GM12873 (cell line): ENCODE measurements around the gene CAPSL.

Experiments
- CTCF ChIP-seq: IDR thresholded peaks from 2 replicates; pipeline ENCODE4 v1.5.1; 2012; ENCODE audit warnings: low read depth, mild to moderate bottlenecking, moderate library complexity, low read length, control low read depth; ENCODE audit not compliant: insufficient read depth; ENCODE audit errors: missing control alignments

Gene CAPSL

GRCh38 chr5:35960328-35960727, 21.9 kb upstream of the CAPSL start:
- no peak for TF ChIP-seq CTCF

GRCh38 chr5:35956429-35956828, 18.0 kb upstream of the CAPSL start:
- no peak for TF ChIP-seq CTCF

- TF ChIP-seq CTCF: no peak
These were observed 15.8 kb upstream of the CAPSL start for GRCh38 chr5:35954175-35954574.

- TF ChIP-seq CTCF: no peak
These were observed 8.7 kb upstream of the CAPSL start for GRCh38 chr5:35947085-35947484.

- TF ChIP-seq CTCF: no peak
These were observed 1.2 kb upstream of the CAPSL start for GRCh38 chr5:35939639-35940038.

- TF ChIP-seq CTCF: peak; percentile 88
These were observed 11.9 kb downstream of the CAPSL start for GRCh38 chr5:35926389-35927051.

- TF ChIP-seq CTCF: peak; percentile 83
These were observed 13.3 kb downstream of the CAPSL start for GRCh38 chr5:35924950-35925722.
